MCF 10A (cell line): ENCODE results near the gene ADAM12. TPM values are rescaled to one million over a fixed set of nuclear protein-coding genes. Genes with fewer than 3 reads are reported as not detected.
"Not testable (repeated sequence)": the region's sequence is repeated elsewhere in the genome, so short reads cannot be mapped to it uniquely, and the experiment has no call there.

Experiments used
- BruUV-seq: library from RNA; stranded (reverse); fragments of 400-500 nt; replicated peaks from 2 replicates; lab custom pipeline; 2021; lab: Mats Ljungman, UMichigan
- CTCF ChIA-PET: fragments of 300-600 bp; sonication (Branson Sonifier 250); formaldehyde crosslinking; extraction: SDS; loops from one replicate; lab custom pipeline; 2021; ENCODE audit warnings: antibody characterized with exemption, inconsistent platforms; lab: Yijun Ruan, JAX
- POLR2A ChIA-PET: fragments of 300-600, 350-650 bp; sonication (Branson Sonifier 250); formaldehyde crosslinking; extraction: SDS; loops from one replicate; lab custom pipeline; 2020; ENCODE audit warnings: antibody characterized with exemption, inconsistent platforms; lab: Yijun Ruan, JAX
- DNase-seq: peaks from one replicate; pipeline ENCODE4 v3.0.0-alpha.2; 2018; ENCODE audit not compliant: unreplicated experiment
- H3K27ac Mint-ChIP-seq: one replicate; pipeline ENCODE4 v1.8.0; 2022; ENCODE audit warnings: mild to moderate bottlenecking, low read depth, mixed read lengths; ENCODE audit not compliant: unreplicated experiment
- H3K27me3 Mint-ChIP-seq: one replicate; pipeline ENCODE4 v1.8.0; 2022; ENCODE audit warnings: mixed read lengths; ENCODE audit not compliant: insufficient read depth, unreplicated experiment
- H3K36me3 Mint-ChIP-seq: one replicate; pipeline ENCODE4 v1.8.0; 2022; ENCODE audit warnings: mild to moderate bottlenecking, moderate library complexity, mixed read lengths; ENCODE audit not compliant: insufficient read depth, unreplicated experiment
- H3K4me1 Mint-ChIP-seq: one replicate; pipeline ENCODE4 v1.8.0; 2022; ENCODE audit warnings: mixed read lengths; ENCODE audit not compliant: insufficient read depth, unreplicated experiment
- H3K4me3 Mint-ChIP-seq: one replicate; pipeline ENCODE4 v1.8.0; 2022; ENCODE audit warnings: mild to moderate bottlenecking, moderate library complexity, mixed read lengths; ENCODE audit not compliant: unreplicated experiment
- H3K9me3 Mint-ChIP-seq: one replicate; pipeline ENCODE4 v1.8.0; 2022; ENCODE audit warnings: mixed read lengths; ENCODE audit not compliant: unreplicated experiment
- CTCF ChIP-seq: fragments of 200-600 bp; IDR thresholded peaks from one replicate; pipeline ENCODE4 v1.8.0; 2022; ENCODE audit warnings: antibody characterized with exemption, mild to moderate bottlenecking; ENCODE audit not compliant: unreplicated experiment
- intact Hi-C: fragments of 100-400 bp; cut with micrococcal nuclease; formaldehyde crosslinking; loops from 2 replicates; pipeline ENCODE4 v1.14.1; 2022
- total RNA-seq: library from RNA; stranded (reverse); gene quantifications from 2 replicates; pipeline ENCODE4 v1.2.3, GENCODE V29; 2022

The ADAM12 gene
- total RNA-seq, 1 experiment from 2014 or later, result 2.2 TPM

DNA sequence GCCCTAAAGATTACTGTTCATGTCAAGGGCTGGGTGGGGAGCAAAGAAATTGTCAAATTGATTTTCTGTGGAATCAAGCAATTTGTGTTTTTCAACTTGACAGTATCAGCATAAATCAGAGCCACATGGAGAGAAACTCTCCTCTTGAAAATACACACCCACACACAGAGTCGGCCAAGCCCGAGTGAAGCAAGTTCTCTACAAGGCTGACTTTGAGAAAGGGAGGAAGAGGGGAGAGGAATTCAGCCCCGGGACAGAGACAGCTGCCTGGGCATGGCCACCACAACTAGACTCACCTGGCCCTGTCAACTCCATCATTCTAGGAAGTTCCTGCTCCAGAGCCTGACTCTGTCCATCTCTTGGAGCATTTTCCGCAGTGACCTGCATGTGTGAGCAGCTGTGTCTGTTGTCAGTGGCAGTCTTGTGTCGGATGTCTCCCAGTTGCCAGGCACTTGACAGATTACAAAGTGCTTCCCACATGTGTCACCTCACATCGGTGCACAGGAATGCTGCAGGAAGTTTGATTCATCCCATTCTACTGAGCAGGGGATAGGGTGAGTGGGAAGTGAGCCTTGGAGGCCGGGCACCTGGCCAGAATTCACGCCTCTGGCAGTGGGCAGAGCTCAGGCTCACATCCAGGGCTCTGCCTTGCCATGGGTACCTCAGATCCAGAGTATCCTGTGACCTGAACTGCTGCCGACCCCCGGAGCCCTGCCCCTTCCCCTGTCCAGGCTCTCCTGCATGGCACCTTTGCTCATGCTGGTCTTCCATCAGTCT lies 37.9 kb downstream of the ADAM12 start:
- intact Hi-C loops, result no loop called here
- ChIA-PET POLR2A (interaction anchor here (0.7 kb wide), 1 partner anchor 385 kb away, joined by 3 read pairs; no protein-coding TSS in a partner anchor), CTCF (no interaction called here)
- peaks cover 13% of the 10 kb centered on the region for H3K4me1 Mint-ChIP-seq
- H3K4me3 Mint-ChIP-seq, result no peak overlapping the region
- DNase-seq, result peak; percentile 96
- BruUV-seq, result no TSS peak
- no peaks in the 10 kb centered on the region for H3K27me3 Mint-ChIP-seq
- no peak overlapping the region for H3K27ac Mint-ChIP-seq
- no peak for TF ChIP-seq CTCF
- no peaks in the 10 kb centered on the region for H3K36me3 Mint-ChIP-seq
- no peaks in the 10 kb centered on the region for H3K9me3 Mint-ChIP-seq

DNA sequence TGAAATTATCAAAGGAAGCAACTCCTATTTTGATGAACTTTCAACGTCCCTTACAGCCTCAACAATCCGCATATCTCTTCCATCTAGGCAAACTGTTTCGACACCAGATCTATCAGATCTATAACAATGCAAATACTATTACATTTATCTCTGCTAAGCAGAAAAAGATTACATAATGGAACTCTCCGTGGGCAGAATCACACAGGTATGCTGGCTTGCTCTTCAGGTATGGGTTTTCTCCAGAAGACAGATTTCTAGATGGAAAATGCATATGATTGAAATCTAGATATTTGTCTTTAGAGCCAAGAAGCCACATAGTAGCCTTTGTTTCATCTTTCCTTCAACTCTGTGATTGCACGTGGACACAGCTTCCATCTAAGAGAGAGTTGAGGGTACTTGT lies 38.6 kb downstream of the ADAM12 start:
- no peaks in the 10 kb centered on the region for H3K36me3 Mint-ChIP-seq

DNA sequence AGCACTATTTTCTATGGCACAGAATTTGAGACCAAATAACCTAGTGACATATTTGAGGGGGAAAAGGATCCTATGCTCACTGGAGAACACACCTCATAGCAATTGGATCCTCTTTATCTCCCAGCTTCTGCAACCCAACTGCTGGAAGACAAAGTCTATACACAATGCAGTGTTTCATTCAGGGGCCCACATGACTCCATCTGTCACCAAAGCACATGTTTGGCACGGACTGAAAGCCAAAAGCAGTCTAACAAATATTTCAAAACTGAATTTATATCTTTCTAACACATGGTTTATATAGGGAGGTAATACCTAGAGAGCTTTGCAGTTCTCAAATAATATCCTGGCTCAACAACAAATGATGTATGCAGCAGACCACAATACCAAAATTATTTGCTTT lies 39.2 kb downstream of the ADAM12 start:
- TF ChIP-seq CTCF, result no peak
- Mint-ChIP-seq H3K27ac (no peak overlapping the region), H3K27me3 (no peaks in the 10 kb centered on the region), H3K9me3 (no peaks in the 10 kb centered on the region), H3K4me1 (peaks cover 13% of the 10 kb centered on the region), H3K4me3 (no peak overlapping the region), H3K36me3 (no peaks in the 10 kb centered on the region)
- DNase-seq, result no peak
- BruUV-seq, result no TSS peak
- ChIA-PET POLR2A (no interaction called here), CTCF (no interaction called here)
- intact Hi-C loops, result no loop called here

More for the DNA sequence above, 38.6 kb downstream of the ADAM12 start:
- Mint-ChIP-seq H3K27ac (no peak overlapping the region), H3K9me3 (no peaks in the 10 kb centered on the region), H3K27me3 (no peaks in the 10 kb centered on the region), H3K4me1 (peaks cover 13% of the 10 kb centered on the region), H3K4me3 (no peak overlapping the region)
- intact Hi-C loops, result no loop called here
- ChIA-PET CTCF (no interaction called here), POLR2A (no interaction called here)
- no TSS peak for BruUV-seq
- DNase-seq, result no peak
- no peak for TF ChIP-seq CTCF

- CTCF ChIA-PET, H3K4me1 Mint-ChIP-seq, DNase-seq, H3K36me3 Mint-ChIP-seq, H3K27me3 Mint-ChIP-seq, H3K4me3 Mint-ChIP-seq, POLR2A ChIA-PET, H3K27ac Mint-ChIP-seq, intact Hi-C loops, BruUV-seq, H3K9me3 Mint-ChIP-seq: not testable (repeated sequence)
Measured at GRCh38 chr10:126343496-126343895, 44.8 kb downstream of the ADAM12 start.
